ENCODE results near the gene RASGEF1C.

The RASGEF1C gene

DNA sequence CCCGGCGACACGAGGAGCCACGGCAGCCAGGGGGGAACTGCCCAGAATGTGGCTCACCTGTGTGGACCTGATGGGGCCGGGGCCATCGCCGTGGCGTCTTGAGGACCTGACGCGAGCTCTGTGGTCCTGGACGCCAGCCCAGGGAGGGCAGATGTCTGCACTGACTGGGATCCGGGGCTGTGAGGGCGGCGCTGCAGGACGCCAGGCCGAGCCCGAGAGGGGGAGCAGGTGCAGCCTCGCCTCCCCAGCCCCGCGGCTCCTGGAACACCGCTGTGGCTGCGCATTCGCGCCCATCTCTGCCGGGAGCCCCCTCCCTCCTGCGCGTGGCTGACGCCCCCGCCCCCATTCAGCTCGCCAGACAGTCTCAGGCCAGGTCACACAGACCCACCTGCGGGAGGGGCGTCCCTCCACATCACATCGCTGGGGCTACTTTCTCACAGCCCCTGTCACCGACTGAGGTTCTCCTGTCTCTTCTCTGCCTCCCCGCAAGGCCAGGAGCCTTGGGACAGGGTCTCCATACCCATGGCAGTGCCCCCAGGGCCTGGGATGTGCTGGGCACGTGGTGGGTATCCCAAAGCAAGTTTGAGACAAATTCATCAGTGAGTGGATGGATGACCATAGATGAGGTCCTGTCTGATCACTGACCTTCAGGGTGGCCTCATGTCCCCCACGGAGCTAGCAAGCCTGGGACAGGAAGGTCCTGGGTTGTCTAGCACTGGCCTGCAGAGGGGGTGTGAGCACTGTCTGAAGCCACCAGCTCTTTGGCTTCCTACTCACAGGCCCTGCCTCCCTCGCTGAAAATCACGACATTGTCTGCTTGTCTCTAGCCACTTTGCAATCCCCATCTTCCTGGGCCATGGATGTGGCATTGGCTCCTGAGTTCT, 47.3 kb downstream of the RASGEF1C start:
- H3K4me3 ChIP-seq (ENCODE audit: low read length): no peak overlapping the region
- no peaks in the 10 kb centered on the region for H3K4me1 ChIP-seq (ENCODE audit: control insufficient read depth, insufficient read depth, low read length)
- H3K9ac ChIP-seq (ENCODE audit: low read length): no peak overlapping the region
- no peaks in the 10 kb centered on the region for H3K9me3 ChIP-seq (ENCODE audit: control insufficient read depth, low read length)
- peaks cover 14% of the 10 kb centered on the region for H3K27me3 ChIP-seq (ENCODE audit: control insufficient read depth, insufficient read depth, low read length)
- no peaks in the 10 kb centered on the region for H3K36me3 ChIP-seq (ENCODE audit: control insufficient read depth, insufficient read depth, low read length)

DNA sequence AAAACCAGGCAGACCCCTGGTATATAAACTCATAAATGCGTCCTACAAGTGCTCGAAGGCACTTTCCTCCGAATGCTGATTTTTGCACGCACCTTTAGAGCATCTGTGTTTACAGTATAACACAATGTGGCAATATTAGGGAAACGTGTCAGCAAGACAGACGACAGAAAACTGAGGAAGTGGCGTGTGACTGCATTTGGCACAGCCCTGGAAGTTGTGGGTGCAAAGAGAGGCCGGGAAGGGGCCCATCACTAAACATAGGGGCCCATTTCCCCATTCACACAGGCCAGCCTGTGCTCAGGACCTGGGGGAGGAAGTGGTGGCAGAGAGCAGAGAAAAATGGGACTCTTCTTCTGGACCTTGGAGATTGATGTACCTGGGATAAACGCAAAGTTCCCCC, 48.2 kb downstream of the RASGEF1C start:
- no peak overlapping the region for H3K9ac ChIP-seq (ENCODE audit: low read length)
- no peaks in the 10 kb centered on the region for H3K4me1 ChIP-seq (ENCODE audit: control insufficient read depth, insufficient read depth, low read length)
- H3K36me3 ChIP-seq (ENCODE audit: control insufficient read depth, insufficient read depth, low read length): no peaks in the 10 kb centered on the region
- peaks cover 14% of the 10 kb centered on the region for H3K27me3 ChIP-seq (ENCODE audit: control insufficient read depth, insufficient read depth, low read length)
- H3K9me3 ChIP-seq (ENCODE audit: control insufficient read depth, low read length): no peaks in the 10 kb centered on the region
- H3K4me3 ChIP-seq (ENCODE audit: low read length): no peak overlapping the region

DNA sequence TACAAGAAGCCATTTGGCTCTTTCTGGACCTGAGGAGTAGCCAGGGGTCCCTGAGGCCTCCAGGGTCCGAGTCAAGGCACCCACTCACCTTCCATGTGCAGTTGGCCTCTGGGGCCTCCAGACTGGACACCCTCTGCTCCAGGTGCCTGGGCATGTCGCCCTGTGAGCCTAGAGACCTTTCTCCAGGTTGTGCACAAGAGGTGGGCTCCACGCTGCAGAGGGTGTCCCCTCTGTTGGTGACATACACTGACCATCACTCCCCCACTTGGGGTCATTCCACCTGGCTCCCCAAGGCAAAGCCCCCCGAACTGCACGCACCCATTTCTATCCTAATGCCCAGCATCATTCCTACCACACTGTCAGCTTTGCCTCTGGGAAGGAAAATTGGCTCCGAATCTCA, 48.8 kb downstream of the RASGEF1C start:
- H3K36me3 ChIP-seq (ENCODE audit: control insufficient read depth, insufficient read depth, low read length): no peaks in the 10 kb centered on the region
- no peaks in the 10 kb centered on the region for H3K9me3 ChIP-seq (ENCODE audit: control insufficient read depth, low read length)
- no peak overlapping the region for H3K4me3 ChIP-seq (ENCODE audit: low read length)
- H3K27me3 ChIP-seq (ENCODE audit: control insufficient read depth, insufficient read depth, low read length): peaks cover 14% of the 10 kb centered on the region
- no peak overlapping the region for H3K9ac ChIP-seq (ENCODE audit: low read length)
- H3K4me1 ChIP-seq (ENCODE audit: control insufficient read depth, insufficient read depth, low read length): no peaks in the 10 kb centered on the region

DNA sequence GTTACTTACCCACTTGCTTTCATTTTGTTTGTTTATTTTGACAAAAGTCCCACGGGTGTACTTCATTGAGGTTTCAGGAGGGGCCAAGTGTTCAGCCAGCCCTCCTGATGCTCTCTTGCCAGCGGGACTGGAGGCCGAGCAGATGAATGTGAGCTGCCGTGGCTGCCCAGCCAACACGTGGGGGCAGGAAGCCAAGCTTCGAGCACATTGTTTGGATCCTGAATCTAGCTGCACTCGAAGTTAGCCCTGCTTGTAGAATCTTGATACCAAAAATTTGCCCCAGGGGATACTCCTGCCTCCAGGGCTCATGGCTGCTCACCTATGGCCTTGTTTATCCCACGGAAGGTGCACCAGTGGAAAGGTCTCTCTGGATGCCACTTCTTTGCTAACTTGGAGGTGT, 49.3 kb downstream of the RASGEF1C start:
- no peaks in the 10 kb centered on the region for H3K9me3 ChIP-seq (ENCODE audit: control insufficient read depth, low read length)
- H3K9ac ChIP-seq (ENCODE audit: low read length): no peak overlapping the region
- H3K4me3 ChIP-seq (ENCODE audit: low read length): no peak overlapping the region
- H3K36me3 ChIP-seq (ENCODE audit: control insufficient read depth, insufficient read depth, low read length): no peaks in the 10 kb centered on the region
- H3K27me3 ChIP-seq (ENCODE audit: control insufficient read depth, insufficient read depth, low read length): peaks cover 14% of the 10 kb centered on the region
- H3K4me1 ChIP-seq (ENCODE audit: control insufficient read depth, insufficient read depth, low read length): no peaks in the 10 kb centered on the region

DNA sequence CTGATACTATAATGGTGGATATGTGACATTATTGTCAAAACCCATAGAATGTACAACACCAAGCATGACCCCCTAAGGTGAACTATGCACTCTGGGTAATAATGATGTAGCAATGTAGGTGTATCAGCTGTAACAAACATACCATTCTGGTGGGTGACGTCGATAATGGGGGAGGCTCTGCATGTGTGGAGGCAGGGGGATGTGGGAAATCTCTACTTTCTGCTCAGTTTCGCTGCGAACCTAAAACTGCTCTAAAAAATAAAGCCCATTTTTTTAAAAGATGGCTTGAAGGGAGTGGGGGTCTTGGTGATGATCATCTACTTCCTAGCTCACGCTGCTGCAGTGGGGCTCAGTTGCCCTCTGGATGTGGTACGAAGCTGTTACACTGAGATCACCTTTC, 51.1 kb downstream of the RASGEF1C start:
- no peaks in the 10 kb centered on the region for H3K4me1 ChIP-seq (ENCODE audit: control insufficient read depth, insufficient read depth, low read length)
- no peaks in the 10 kb centered on the region for H3K9me3 ChIP-seq (ENCODE audit: control insufficient read depth, low read length)
- H3K27me3 ChIP-seq (ENCODE audit: control insufficient read depth, insufficient read depth, low read length): peaks cover 14% of the 10 kb centered on the region
- H3K9ac ChIP-seq (ENCODE audit: low read length): no peak overlapping the region
- no peaks in the 10 kb centered on the region for H3K36me3 ChIP-seq (ENCODE audit: control insufficient read depth, insufficient read depth, low read length)
- H3K4me3 ChIP-seq (ENCODE audit: low read length): no peak overlapping the region

DNA sequence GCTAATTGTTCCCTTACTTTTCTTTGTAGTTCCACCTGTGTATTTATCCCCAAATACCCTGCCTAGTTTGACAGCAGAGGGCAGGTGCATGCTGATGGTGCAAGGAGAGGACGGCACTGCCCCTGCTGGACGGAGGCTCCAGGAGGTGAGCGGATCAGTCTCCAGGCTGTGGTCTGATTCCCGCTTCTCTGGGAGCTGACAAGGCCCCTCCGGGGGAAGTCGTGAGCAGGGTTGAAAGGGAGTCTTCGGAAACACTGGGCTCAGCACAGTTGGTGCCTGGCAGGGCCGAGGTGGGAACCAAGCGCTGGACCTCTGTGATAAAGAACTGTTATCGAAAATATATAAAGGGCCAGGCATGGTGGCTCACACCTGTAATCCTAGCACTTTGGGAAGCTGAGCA, 52.9 kb downstream of the RASGEF1C start:
- Histone ChIP-seq H3K9me3 (ENCODE audit: control insufficient read depth, low read length) (no peaks in the 10 kb centered on the region), H3K4me1 (ENCODE audit: control insufficient read depth, insufficient read depth, low read length) (no peaks in the 10 kb centered on the region), H3K4me3 (ENCODE audit: low read length) (no peak overlapping the region), H3K9ac (ENCODE audit: low read length) (no peak overlapping the region), H3K36me3 (ENCODE audit: control insufficient read depth, insufficient read depth, low read length) (no peaks in the 10 kb centered on the region), H3K27me3 (ENCODE audit: control insufficient read depth, insufficient read depth, low read length) (peaks cover 5% of the 10 kb centered on the region)

DNA sequence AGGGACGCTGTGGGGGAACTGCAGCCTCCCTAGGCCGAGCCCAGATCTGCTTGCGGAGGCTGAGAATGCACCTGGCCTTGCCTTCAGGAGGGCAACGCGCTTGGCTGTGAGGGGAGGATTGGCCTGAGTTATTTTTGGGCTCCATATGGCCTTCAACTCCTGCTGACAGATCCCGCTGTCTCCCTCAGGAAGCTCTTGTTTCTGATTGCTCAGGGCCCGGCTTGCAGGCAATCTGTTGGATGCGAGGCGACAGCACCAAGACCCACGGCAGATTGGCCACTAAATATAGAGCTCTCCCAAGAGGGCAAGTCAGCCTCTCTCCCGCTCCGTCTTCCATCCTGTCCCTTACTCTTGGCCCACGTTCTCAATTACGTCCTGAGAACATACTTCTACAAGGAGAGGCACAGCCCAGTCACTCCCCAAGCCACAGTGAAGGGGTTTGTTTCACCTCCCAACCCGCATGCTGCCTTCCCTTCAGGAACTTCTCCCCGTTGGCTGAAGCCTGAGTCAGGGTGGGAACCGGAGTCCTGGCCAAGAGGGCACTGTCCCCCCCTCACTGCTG, 53.6 kb downstream of the RASGEF1C start:
- H3K4me3 ChIP-seq (ENCODE audit: low read length): no peak overlapping the region
- peaks cover 3% of the 10 kb centered on the region for H3K27me3 ChIP-seq (ENCODE audit: control insufficient read depth, insufficient read depth, low read length)
- no peak overlapping the region for H3K9ac ChIP-seq (ENCODE audit: low read length)
- H3K36me3 ChIP-seq (ENCODE audit: control insufficient read depth, insufficient read depth, low read length): no peaks in the 10 kb centered on the region
- no peaks in the 10 kb centered on the region for H3K9me3 ChIP-seq (ENCODE audit: control insufficient read depth, low read length)
- no peaks in the 10 kb centered on the region for H3K4me1 ChIP-seq (ENCODE audit: control insufficient read depth, insufficient read depth, low read length)

DNA sequence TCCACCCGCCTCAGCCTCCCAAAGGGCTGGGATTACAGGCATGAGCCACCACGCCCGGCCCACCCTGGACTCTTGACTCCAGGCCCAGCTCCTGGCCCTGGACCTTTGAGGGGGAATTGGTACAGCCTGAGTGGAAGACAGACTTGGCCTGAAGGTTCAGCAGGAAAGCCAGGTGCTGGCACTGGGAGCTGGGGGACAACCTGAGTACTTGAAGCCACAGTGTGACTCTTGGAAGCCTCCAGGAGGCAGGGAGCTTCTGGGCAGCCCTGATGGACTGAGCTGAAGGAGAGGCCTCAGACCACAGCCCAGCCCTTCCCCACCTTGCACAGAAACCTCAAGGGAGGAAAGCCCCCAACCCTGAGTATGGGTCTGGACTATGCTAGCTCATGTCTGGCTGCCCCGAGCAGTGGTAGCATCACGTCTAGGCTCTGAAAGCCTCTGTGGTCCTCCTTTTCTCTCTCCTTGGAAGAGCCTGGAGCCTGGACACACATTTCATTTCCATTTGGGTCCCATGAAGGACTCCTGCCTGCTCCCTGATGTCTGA, 54.1 kb downstream of the RASGEF1C start:
- Histone ChIP-seq H3K9ac (ENCODE audit: low read length) (no peak overlapping the region), H3K4me3 (ENCODE audit: low read length) (no peak overlapping the region), H3K36me3 (ENCODE audit: control insufficient read depth, insufficient read depth, low read length) (no peaks in the 10 kb centered on the region), H3K9me3 (ENCODE audit: control insufficient read depth, low read length) (no peaks in the 10 kb centered on the region), H3K27me3 (ENCODE audit: control insufficient read depth, insufficient read depth, low read length) (peaks cover 1% of the 10 kb centered on the region), H3K4me1 (ENCODE audit: control insufficient read depth, insufficient read depth, low read length) (no peaks in the 10 kb centered on the region)

DNA sequence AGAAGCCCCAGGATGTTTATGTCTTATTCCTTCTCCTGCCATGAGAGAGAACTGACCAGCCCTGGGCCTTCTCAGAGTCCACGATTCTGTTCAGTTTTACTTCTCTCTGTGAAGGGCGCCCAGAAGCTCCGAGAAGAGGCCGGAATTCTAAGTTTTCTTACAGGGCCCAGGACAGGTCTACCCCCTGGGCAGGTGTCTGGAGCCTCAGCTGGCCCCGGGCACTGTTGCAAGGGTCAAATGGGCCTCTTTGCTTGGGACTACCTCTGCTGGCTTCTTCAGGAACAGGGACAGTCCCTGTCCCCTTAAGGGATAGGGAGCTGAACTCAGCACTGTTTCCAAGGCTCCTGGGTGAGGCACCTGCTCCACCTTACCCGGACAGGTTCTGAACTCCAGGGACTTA, 55.0 kb downstream of the RASGEF1C start:
- Histone ChIP-seq H3K4me3 (ENCODE audit: low read length) (no peak overlapping the region), H3K36me3 (ENCODE audit: control insufficient read depth, insufficient read depth, low read length) (no peaks in the 10 kb centered on the region), H3K9ac (ENCODE audit: low read length) (no peak overlapping the region), H3K9me3 (ENCODE audit: control insufficient read depth, low read length) (no peaks in the 10 kb centered on the region), H3K4me1 (ENCODE audit: control insufficient read depth, insufficient read depth, low read length) (no peaks in the 10 kb centered on the region), H3K27me3 (ENCODE audit: control insufficient read depth, insufficient read depth, low read length) (no peaks in the 10 kb centered on the region)

DNA sequence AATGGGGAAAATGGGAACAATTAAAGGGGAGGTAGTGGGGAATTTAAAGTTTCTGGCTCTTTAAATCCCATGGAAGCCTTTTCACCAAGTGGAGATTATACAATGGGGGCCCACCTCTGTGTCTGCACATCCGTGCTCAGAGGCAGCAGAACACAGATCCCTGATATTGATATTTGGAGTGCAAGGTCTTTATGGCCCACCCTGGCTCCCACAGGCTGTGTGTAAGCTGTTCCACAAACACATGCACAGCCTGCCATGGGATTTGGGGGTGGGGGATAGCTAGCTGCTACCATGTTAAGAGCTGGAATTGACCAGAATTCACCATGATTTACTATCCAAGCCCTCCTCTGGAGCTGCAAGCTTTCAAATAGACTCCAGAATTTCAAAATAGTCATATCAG, 55.9 kb downstream of the RASGEF1C start:
- H3K9ac ChIP-seq (ENCODE audit: low read length): no peak overlapping the region
- no peaks in the 10 kb centered on the region for H3K36me3 ChIP-seq (ENCODE audit: control insufficient read depth, insufficient read depth, low read length)
- no peak overlapping the region for H3K4me3 ChIP-seq (ENCODE audit: low read length)
- H3K4me1 ChIP-seq (ENCODE audit: control insufficient read depth, insufficient read depth, low read length): no peaks in the 10 kb centered on the region
- H3K27me3 ChIP-seq (ENCODE audit: control insufficient read depth, insufficient read depth, low read length): no peaks in the 10 kb centered on the region
- no peaks in the 10 kb centered on the region for H3K9me3 ChIP-seq (ENCODE audit: control insufficient read depth, low read length)

DNA sequence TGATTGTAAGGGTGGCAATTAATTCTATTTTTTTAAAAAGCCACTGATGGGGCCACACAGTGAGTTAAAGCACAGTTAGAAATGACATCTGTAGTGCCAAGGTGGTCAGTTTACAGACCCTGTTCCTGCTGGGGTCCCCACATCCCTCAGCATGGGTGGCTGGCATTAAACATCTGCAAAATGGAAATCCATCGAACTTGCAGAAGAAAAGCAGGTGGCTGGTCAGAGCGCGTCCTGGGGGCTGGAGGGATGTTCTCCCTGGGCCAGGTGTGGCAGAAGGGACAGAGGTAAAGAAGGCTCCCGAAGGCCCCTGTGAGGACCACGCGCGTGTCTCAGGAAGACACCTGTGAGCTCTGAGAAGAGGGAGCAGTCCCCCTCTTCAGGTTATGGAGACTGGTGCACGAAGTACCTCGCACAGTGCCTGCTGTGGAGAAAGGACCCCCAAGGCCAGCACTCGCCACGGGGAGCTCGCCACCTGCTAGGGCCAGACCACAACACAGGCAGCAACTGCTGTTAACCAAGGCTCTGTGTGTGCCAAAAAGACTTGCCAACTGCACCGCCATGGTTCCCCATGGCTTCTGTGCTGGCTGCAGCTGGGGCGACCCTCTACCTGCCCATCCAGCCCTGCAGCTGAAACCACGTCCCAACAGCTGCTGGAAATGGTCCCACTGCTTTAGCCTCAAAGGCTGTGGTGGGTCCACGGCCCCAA, 65.2 kb downstream of the RASGEF1C start:
- Histone ChIP-seq H3K4me3 (ENCODE audit: low read length) (no peak overlapping the region), H3K9ac (ENCODE audit: low read length) (no peak overlapping the region), H3K4me1 (ENCODE audit: control insufficient read depth, insufficient read depth, low read length) (no peaks in the 10 kb centered on the region), H3K27me3 (ENCODE audit: control insufficient read depth, insufficient read depth, low read length) (no peaks in the 10 kb centered on the region), H3K9me3 (ENCODE audit: control insufficient read depth, low read length) (no peaks in the 10 kb centered on the region), H3K36me3 (ENCODE audit: control insufficient read depth, insufficient read depth, low read length) (no peaks in the 10 kb centered on the region)

Data from mucosa of stomach (tissue), 1 donor.